HEK293 (cell line): ENCODE measurements around the gene IGFLR1.
A peak's percentile ranks its signal among the peaks of the same experiment; 100 is the strongest.

Source experiments
- BCL11B ChIP-seq: fragments of 450-650 bp; formaldehyde crosslinking; IDR thresholded peaks from 2 replicates; pipeline ENCODE4 v1.5.1; 2016; ENCODE audit warnings: low read depth, missing biosample characterization, missing genetic modification characterization
- GLIS2 ChIP-seq: fragments of 450-650 bp; formaldehyde crosslinking; IDR thresholded peaks from 2 replicates; pipeline ENCODE4 v1.5.1; 2016; ENCODE audit warnings: missing biosample characterization, missing genetic modification characterization
- HOXC10 ChIP-seq: sonication (generic); formaldehyde crosslinking; IDR thresholded peaks from 2 replicates; pipeline ENCODE4 v1.8.1; 2023; ENCODE audit warnings: mild to moderate bottlenecking, missing genetic modification reagents
- IKZF3 ChIP-seq: fragments of 450-650 bp; IDR thresholded peaks from 2 replicates; pipeline ENCODE4 v1.5.0; 2018; ENCODE audit warnings: missing biosample characterization, mild to moderate bottlenecking, missing genetic modification characterization, moderate library complexity
- KLF10 ChIP-seq: fragments of 450-650 bp; IDR thresholded peaks from 2 replicates; pipeline ENCODE4 v1.5.1; 2018; ENCODE audit warnings: missing biosample characterization, mild to moderate bottlenecking, missing genetic modification characterization
- KLF8 ChIP-seq: fragments of 450-650 bp; formaldehyde crosslinking; IDR thresholded peaks from 2 replicates; pipeline ENCODE4 v1.5.1; 2016; ENCODE audit warnings: missing biosample characterization, missing genetic modification characterization
- MEIS1 ChIP-seq: sonication (generic); formaldehyde crosslinking; IDR thresholded peaks from 2 replicates; pipeline ENCODE4 v1.8.1; 2022; ENCODE audit warnings: missing genetic modification reagents, mild to moderate bottlenecking, borderline replicate concordance
- SP2 ChIP-seq: fragments of 450-650 bp; formaldehyde crosslinking; IDR thresholded peaks from 2 replicates; pipeline ENCODE4 v1.5.1; 2016; ENCODE audit warnings: missing biosample characterization, missing genetic modification characterization
- ZBTB20 ChIP-seq: fragments of 450-650 bp; formaldehyde crosslinking; IDR thresholded peaks from 2 replicates; pipeline ENCODE4 v1.5.1; 2016; ENCODE audit warnings: missing biosample characterization, missing genetic modification characterization
- ZFP3 ChIP-seq: fragments of 450-650 bp; formaldehyde crosslinking; IDR thresholded peaks from 2 replicates; pipeline ENCODE4 v1.5.1; 2016; ENCODE audit warnings: low read depth, missing biosample characterization, missing genetic modification characterization
- ZFP37 ChIP-seq: fragments of 450-650 bp; formaldehyde crosslinking; IDR thresholded peaks from 2 replicates; pipeline ENCODE4 v1.5.1; 2016; ENCODE audit warnings: missing biosample characterization, missing genetic modification characterization
- ZNF146 ChIP-seq: fragments of 450-650 bp; formaldehyde crosslinking; IDR thresholded peaks from 2 replicates; pipeline ENCODE4 v1.5.1; 2016; ENCODE audit warnings: missing biosample characterization, missing genetic modification characterization
- ZNF155 ChIP-seq: fragments of 450-650 bp; formaldehyde crosslinking; IDR thresholded peaks from 2 replicates; pipeline ENCODE4 v1.5.1; 2016; ENCODE audit warnings: missing biosample characterization, missing genetic modification characterization
- ZNF169 ChIP-seq: fragments of 450-650 bp; formaldehyde crosslinking; IDR thresholded peaks from 2 replicates; pipeline ENCODE4 v1.5.1; 2016; ENCODE audit warnings: missing biosample characterization, missing genetic modification characterization
- ZNF175 ChIP-seq: fragments of 450-650 bp; formaldehyde crosslinking; IDR thresholded peaks from 2 replicates; pipeline ENCODE4 v1.5.1; 2016; ENCODE audit warnings: missing biosample characterization, missing genetic modification characterization
- ZNF292 ChIP-seq: fragments of 450-650 bp; formaldehyde crosslinking; IDR thresholded peaks from 2 replicates; pipeline ENCODE4 v1.5.1; 2016; ENCODE audit warnings: low read depth, missing biosample characterization, missing genetic modification characterization, borderline replicate concordance
- ZNF394 ChIP-seq: fragments of 450-650 bp; formaldehyde crosslinking; IDR thresholded peaks from 2 replicates; pipeline ENCODE4 v1.5.1; 2016; ENCODE audit warnings: missing biosample characterization, missing genetic modification characterization, mild to moderate bottlenecking, moderate library complexity, borderline replicate concordance
- ZNF416 ChIP-seq: fragments of 450-650 bp; formaldehyde crosslinking; IDR thresholded peaks from 2 replicates; pipeline ENCODE4 v1.5.1; 2016; ENCODE audit warnings: missing biosample characterization, missing genetic modification characterization
- ZNF600 ChIP-seq: fragments of 450-650 bp; formaldehyde crosslinking; IDR thresholded peaks from 2 replicates; pipeline ENCODE4 v1.5.1; 2016; ENCODE audit warnings: missing biosample characterization, missing genetic modification characterization
- ZNF610 ChIP-seq: fragments of 450-650 bp; formaldehyde crosslinking; IDR thresholded peaks from 2 replicates; pipeline ENCODE4 v1.5.1; 2016; ENCODE audit warnings: missing biosample characterization, missing genetic modification characterization, borderline replicate concordance
- ZNF626 ChIP-seq: fragments of 450-650 bp; sonication (Bioruptor Pico); formaldehyde crosslinking; IDR thresholded peaks from 2 replicates; pipeline ENCODE4 v1.5.1; 2018; ENCODE audit warnings: missing biosample characterization, missing genetic modification characterization, inconsistent platforms
- ZNF701 ChIP-seq: fragments of 450-650 bp; formaldehyde crosslinking; IDR thresholded peaks from 2 replicates; pipeline ENCODE4 v1.5.1; 2016; ENCODE audit warnings: missing biosample characterization, missing genetic modification characterization
- ZNF76 ChIP-seq: fragments of 450-650 bp; formaldehyde crosslinking; IDR thresholded peaks from 2 replicates; pipeline ENCODE4; 2016; ENCODE audit warnings: low read depth, missing biosample characterization, missing genetic modification characterization, borderline replicate concordance
- ZNF768 ChIP-seq: fragments of 450-650 bp; formaldehyde crosslinking; IDR thresholded peaks from 2 replicates; pipeline ENCODE4 v1.5.1; 2018; ENCODE audit warnings: missing biosample characterization, mild to moderate bottlenecking, missing genetic modification characterization
- TF ChIP-seq, protein P1 (sequence below): fragments of 450-650 bp; formaldehyde crosslinking; IDR thresholded peaks from 2 replicates; pipeline ENCODE4 v1.5.1; 2016; ENCODE audit warnings: missing biosample characterization, missing genetic modification characterization
- TF ChIP-seq, protein P2 (sequence below): fragments of 450-650 bp; formaldehyde crosslinking; IDR thresholded peaks from 2 replicates; pipeline ENCODE4 v1.5.1; 2016; ENCODE audit warnings: missing biosample characterization, missing genetic modification characterization
- TF ChIP-seq, protein P3 (sequence below): fragments of 450-650 bp; formaldehyde crosslinking; IDR thresholded peaks from 2 replicates; pipeline ENCODE4 v1.5.1; 2016; ENCODE audit warnings: missing biosample characterization, missing genetic modification characterization
- TF ChIP-seq, protein P4 (sequence below): fragments of 450-650 bp; formaldehyde crosslinking; IDR thresholded peaks from 2 replicates; pipeline ENCODE4 v1.5.1; 2016; ENCODE audit warnings: missing biosample characterization, missing genetic modification characterization
- TF ChIP-seq, protein P5 (sequence below): fragments of 450-650 bp; formaldehyde crosslinking; IDR thresholded peaks from 2 replicates; pipeline ENCODE4; 2016; ENCODE audit warnings: missing biosample characterization, missing genetic modification characterization

The IGFLR1 gene

DNA sequence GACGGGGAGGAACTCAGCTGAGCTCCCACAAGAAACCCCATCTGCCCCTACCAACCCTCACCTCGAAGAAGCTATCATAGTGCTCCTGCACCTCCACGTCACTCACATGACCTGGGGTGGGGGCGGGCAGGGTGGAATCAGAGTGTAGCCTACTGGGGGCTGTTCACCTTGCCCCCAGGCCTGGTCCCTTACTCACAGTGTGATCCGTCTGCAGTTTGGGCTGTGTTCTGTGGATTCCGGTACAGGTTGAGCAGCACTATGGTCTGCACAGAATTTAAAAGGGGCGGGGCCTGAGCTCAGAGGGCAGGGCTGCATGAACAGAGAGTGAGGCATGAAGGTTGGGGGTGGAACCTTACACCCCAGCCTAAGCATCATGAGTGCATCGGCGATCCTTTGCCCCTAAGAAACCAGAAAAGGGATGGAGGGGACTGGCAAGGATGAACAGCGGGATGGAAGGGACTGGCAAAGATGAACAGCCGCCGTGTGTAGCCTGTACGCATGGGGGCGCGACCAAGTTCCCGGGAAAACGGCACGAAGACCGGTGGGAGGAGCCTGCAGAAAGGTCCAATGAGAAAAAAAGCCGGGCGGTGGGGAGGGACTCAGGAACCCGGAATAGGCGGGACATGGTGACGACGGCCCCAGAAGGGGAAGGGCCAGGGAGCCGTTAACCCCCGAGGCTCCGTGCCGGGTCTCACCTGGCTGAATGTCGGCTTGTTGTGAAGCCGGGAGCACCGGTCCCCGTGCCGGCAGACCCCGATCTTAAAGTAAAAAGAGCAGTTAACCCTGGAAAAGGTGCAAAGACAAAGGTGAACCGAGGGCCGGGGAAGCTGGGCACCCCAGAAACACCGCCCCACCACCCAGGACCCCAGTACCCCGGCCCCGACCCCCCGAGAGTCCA, 2.4 kb upstream of the IGFLR1 start (continued):
- TF ChIP-seq ZNF292 (no peak), ZNF768 (tag by site-specific recombination) (no peak; the same call in 1 of the 2 replicates), SP2 (tag by site-specific recombination) (peak; percentile 99), ZNF600 (0 out of 2 replicates have a peak, but pooled peaks have one; percentile 10), ZNF394 (tag by site-specific recombination) (peak; percentile 52; the same call in 1 of the 2 replicates), ZNF610 (tag by site-specific recombination) (peak; percentile 49), HOXC10 (CRISPR knock-in tag) (no peak), MEIS1 (CRISPR knock-in tag) (no peak), ZNF701 (tag by site-specific recombination) (no peak), GLIS2 (tag by site-specific recombination) (peak; percentile 50), KLF10 (tag by site-specific recombination) (peak; percentile 94), ZNF76 (tag by site-specific recombination) (no peak), ZBTB20 (peak; percentile 89), ZNF169 (tag by site-specific recombination) (no peak), BCL11B (tag by site-specific recombination) (peak; percentile 73; the same call in 1 of the 2 replicates), ZNF155 (tag by site-specific recombination) (no peak), ZFP3 (tag by site-specific recombination) (no peak), ZNF416 (no peak), KLF8 (peak; percentile 67), ZNF175 (tag by site-specific recombination) (no peak), ZNF146 (tag by site-specific recombination) (peak; percentile 32; the same call in 1 of the 2 replicates), IKZF3 (peak; percentile 83), ZNF626 (no peak), ZFP37 (tag by site-specific recombination) (0 out of 2 replicates have a peak, but pooled peaks have one; percentile 36)
- TF ChIP-seq, protein P1, sequence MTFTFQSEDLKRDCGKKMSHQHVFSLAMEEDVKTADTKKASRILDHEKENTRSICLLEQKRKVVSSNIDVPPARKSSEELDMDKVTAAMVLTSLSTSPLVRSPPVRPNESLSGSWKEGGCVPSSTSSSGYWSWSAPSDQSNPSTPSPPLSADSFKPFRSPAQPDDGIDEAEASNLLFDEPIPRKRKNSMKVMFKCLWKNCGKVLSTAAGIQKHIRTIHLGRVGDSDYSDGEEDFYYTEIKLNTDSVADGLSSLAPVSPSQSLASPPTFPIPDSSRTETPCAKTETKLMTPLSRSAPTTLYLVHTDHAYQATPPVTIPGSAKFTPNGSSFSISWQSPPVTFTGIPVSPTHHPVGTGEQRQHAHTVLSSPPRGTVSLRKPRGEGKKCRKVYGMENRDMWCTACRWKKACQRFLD (tag by site-specific recombination): peak; percentile 83; the same call in 1 of the 2 replicates
- TF ChIP-seq, protein P2, sequence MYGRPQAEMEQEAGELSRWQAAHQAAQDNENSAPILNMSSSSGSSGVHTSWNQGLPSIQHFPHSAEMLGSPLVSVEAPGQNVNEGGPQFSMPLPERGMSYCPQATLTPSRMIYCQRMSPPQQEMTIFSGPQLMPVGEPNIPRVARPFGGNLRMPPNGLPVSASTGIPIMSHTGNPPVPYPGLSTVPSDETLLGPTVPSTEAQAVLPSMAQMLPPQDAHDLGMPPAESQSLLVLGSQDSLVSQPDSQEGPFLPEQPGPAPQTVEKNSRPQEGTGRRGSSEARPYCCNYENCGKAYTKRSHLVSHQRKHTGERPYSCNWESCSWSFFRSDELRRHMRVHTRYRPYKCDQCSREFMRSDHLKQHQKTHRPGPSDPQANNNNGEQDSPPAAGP (tag by site-specific recombination): peak; percentile 73; the same call in 1 of the 2 replicates
- TF ChIP-seq, protein P3, sequence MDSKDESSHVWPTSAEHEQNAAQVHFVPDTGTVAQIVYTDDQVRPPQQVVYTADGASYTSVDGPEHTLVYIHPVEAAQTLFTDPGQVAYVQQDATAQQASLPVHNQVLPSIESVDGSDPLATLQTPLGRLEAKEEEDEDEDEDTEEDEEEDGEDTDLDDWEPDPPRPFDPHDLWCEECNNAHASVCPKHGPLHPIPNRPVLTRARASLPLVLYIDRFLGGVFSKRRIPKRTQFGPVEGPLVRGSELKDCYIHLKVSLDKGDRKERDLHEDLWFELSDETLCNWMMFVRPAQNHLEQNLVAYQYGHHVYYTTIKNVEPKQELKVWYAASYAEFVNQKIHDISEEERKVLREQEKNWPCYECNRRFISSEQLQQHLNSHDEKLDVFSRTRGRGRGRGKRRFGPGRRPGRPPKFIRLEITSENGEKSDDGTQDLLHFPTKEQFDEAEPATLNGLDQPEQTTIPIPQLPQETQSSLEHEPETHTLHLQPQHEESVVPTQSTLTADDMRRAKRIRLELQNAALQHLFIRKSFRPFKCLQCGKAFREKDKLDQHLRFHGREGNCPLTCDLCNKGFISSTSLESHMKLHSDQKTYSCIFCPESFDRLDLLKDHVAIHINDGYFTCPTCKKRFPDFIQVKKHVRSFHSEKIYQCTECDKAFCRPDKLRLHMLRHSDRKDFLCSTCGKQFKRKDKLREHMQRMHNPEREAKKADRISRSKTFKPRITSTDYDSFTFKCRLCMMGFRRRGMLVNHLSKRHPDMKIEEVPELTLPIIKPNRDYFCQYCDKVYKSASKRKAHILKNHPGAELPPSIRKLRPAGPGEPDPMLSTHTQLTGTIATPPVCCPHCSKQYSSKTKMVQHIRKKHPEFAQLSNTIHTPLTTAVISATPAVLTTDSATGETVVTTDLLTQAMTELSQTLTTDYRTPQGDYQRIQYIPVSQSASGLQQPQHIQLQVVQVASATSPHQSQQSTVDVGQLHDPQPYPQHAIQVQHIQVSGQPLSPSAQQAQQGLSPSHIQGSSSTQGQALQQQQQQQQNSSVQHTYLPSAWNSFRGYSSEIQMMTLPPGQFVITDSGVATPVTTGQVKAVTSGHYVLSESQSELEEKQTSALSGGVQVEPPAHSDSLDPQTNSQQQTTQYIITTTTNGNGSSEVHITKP: peak; percentile 95
- TF ChIP-seq, protein P4, sequence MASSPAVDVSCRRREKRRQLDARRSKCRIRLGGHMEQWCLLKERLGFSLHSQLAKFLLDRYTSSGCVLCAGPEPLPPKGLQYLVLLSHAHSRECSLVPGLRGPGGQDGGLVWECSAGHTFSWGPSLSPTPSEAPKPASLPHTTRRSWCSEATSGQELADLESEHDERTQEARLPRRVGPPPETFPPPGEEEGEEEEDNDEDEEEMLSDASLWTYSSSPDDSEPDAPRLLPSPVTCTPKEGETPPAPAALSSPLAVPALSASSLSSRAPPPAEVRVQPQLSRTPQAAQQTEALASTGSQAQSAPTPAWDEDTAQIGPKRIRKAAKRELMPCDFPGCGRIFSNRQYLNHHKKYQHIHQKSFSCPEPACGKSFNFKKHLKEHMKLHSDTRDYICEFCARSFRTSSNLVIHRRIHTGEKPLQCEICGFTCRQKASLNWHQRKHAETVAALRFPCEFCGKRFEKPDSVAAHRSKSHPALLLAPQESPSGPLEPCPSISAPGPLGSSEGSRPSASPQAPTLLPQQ (tag by site-specific recombination): peak; percentile 57; the same call in 1 of the 2 replicates
- TF ChIP-seq, protein P5, sequence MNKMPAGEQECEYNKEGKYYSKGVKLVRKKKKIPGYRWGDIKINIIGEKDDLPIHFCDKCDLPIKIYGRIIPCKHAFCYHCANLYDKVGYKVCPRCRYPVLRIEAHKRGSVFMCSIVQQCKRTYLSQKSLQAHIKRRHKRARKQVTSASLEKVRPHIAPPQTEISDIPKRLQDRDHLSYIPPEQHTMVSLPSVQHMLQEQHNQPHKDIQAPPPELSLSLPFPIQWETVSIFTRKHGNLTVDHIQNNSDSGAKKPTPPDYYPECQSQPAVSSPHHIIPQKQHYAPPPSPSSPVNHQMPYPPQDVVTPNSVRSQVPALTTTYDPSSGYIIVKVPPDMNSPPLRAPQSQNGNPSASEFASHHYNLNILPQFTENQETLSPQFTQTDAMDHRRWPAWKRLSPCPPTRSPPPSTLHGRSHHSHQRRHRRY (tag by site-specific recombination): 0 out of 2 replicates have a peak, but pooled peaks have one; percentile 14
